Body of pancreas (tissue), 4 donors: Measurements from ENCODE around the gene CDH4. TPM values are rescaled to one million over a fixed set of nuclear protein-coding genes. Genes with fewer than 3 reads are reported as not detected.
A peak's percentile ranks its signal among the peaks of the same experiment; 100 is the strongest.

Experiments
- ATAC-seq: fragments of 150-250 bp; one replicate; pipeline ENCODE4 v1.9.1; 2016
- DNase-seq, 4 donors: peaks; one replicate each; pipeline ENCODE4 v3.0.0-alpha.2; 2019
- H3K27ac ChIP-seq, 4 donors: fragments of 200-600 bp; sonication (generic); 1 replicate in 3 of 4; 2 replicates in 1 of 4; pipeline versions ENCODE4 v1.5.1 to v1.6.1; 2016 to 2019; ENCODE audit warnings: mild to moderate bottlenecking in 1 of 4, mixed read lengths in 1 of 4, moderate library complexity in 1 of 4
- H3K27me3 ChIP-seq, 2 donors: fragments of 200-600 bp; sonication (generic); one replicate each; pipeline ENCODE4 v1.6.0; 2016; ENCODE audit warnings: mild to moderate bottlenecking in 1 of 2
- H3K36me3 ChIP-seq, 2 donors: fragments of 200-600 bp; sonication (generic); replicated peaks in 1 of 2; 2 replicates each; pipeline ENCODE4 v1.5.1; 2016; ENCODE audit warnings: low read depth in 2 of 2; ENCODE audit not compliant: insufficient read depth in 1 of 2
- H3K4me1 ChIP-seq: fragments of 200-600 bp; sonication (generic); one replicate; pipeline ENCODE4 v1.6.0; 2016
- H3K4me3 ChIP-seq, 2 donors: fragments of 200-600 bp; sonication (generic); 1 replicate in 1 of 2; 2 replicates in 1 of 2; pipeline ENCODE4 v1.5.1; 2016 to 2019
- H3K9me3 ChIP-seq, 3 donors: fragments of 200-600 bp; sonication (generic); 1 replicate in 2 of 3; 2 replicates in 1 of 3; pipeline ENCODE4 v1.5.1; 2016
- POLR2A ChIP-seq, 3 donors: fragments of 450-650 bp; IDR thresholded peaks; one replicate each; pipeline ENCODE4 v1.6.1; 2016; ENCODE audit warnings: antibody characterized with exemption in 3 of 3, mild to moderate bottlenecking in 2 of 3
- WGBS, 2 donors: methylation state at CpG; one replicate each; pipeline ENCODE4 v1.1.5; 2017; 5-methylcytosine and 5-hydroxymethylcytosine counted together
- intact Hi-C: fragments of 100-400 bp; cut with DNase I; formaldehyde crosslinking; loops from one replicate; pipeline ENCODE4 v1.15.1; 2023
- total RNA-seq, 2 donors: library from RNA; depleted of rRNA; stranded (reverse); fragments of >200 nt; gene quantifications; one replicate each; pipeline ENCODE4 v1.1.0, GENCODE V29; 2016
- TF ChIP-seq, protein P1 (sequence below), 7 experiments: fragments of 450-650 bp in 4 of 7; fragments of 200-600 bp in 3 of 7; sonication (generic) in 3 of 7; IDR thresholded peaks; one replicate each; pipeline ENCODE4 v1.5.1; 2016 to 2019; ENCODE audit warnings: antibody characterized with exemption in 7 of 7

The CDH4 gene
- total RNA-seq, 2 donors from 2014 or later = 0.33 to 0.52 TPM

DNA sequence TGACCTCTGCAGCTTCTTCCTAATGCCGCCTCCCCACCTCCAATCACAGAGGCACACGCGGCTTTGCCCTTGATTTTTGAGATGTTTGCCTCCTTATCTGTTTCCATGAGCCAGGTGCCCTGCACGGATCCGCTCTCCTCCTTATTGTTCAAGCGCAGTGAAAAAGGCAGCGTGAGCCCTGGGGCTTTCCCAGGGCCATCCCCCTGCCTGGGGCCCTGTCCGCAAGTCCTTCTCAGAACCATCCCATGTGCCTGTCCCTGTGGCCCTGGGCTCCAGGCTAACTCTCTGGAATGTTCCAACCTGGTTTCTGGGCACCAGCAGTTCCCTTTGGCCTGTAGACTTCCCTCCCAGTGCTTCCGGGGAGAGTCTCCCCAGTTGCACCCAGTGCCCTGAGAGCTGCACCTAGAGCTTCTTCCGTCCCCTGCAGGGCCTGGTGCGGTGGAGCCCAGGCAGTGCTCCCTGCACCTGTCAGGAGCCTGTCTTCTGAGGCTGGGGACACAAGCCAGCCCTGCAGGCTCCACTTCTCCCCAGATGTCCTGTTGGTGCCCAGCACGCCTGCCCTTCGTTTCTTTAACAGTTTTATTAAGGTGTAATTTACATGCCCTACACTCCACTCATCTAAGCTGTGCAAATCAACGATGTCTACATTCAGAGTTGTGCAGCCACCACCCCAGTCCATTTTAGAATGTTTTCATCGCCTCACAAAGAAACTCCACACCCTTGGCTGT is 330.3 kb downstream of the CDH4 start:
- H3K9me3 ChIP-seq = no peaks in the 10 kb centered on the region
- no peaks in the 10 kb centered on the region for H3K36me3 ChIP-seq
- H3K4me3 ChIP-seq = no peak overlapping the region
- peaks cover 9% of the 10 kb centered on the region for H3K4me1 ChIP-seq
- DNase-seq (no peak), ATAC-seq (no peak)
- no peaks in the 10 kb centered on the region for H3K27me3 ChIP-seq
- 62 to 71% methylated on average over 15 of the region's 15 CpGs for WGBS, 2 donors
- TF ChIP-seq, protein P1, sequence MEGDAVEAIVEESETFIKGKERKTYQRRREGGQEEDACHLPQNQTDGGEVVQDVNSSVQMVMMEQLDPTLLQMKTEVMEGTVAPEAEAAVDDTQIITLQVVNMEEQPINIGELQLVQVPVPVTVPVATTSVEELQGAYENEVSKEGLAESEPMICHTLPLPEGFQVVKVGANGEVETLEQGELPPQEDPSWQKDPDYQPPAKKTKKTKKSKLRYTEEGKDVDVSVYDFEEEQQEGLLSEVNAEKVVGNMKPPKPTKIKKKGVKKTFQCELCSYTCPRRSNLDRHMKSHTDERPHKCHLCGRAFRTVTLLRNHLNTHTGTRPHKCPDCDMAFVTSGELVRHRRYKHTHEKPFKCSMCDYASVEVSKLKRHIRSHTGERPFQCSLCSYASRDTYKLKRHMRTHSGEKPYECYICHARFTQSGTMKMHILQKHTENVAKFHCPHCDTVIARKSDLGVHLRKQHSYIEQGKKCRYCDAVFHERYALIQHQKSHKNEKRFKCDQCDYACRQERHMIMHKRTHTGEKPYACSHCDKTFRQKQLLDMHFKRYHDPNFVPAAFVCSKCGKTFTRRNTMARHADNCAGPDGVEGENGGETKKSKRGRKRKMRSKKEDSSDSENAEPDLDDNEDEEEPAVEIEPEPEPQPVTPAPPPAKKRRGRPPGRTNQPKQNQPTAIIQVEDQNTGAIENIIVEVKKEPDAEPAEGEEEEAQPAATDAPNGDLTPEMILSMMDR (IDR thresholded peaks at IDR 0.05) = no peak
- no peak for TF ChIP-seq POLR2A (IDR thresholded peaks at IDR 0.05)
- intact Hi-C loops = no loop called here
- H3K27ac ChIP-seq = no peak overlapping the region

DNA sequence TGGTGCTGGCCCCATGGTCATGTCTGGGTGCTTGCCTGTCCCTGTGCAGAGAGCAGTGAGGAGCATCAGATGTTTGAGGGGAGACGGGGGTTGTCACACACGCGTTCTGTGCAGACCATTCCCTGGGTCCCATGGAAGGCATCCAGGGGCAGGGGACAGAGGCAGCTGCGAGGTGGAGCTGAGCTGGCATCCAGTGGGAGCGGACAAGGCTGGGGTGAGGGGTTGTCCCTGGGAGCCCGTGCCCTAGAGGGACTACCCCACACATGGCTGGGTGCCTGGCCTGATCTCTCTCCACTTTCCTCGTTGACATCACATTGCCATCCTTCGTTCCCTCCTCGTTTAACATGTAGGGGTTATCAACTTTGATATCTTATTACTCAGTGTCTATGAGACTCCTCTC is 331.3 kb downstream of the CDH4 start:
- no peak overlapping the region for H3K4me3 ChIP-seq
- intact Hi-C loops = no loop called here
- no peaks in the 10 kb centered on the region for H3K9me3 ChIP-seq
- DNase-seq (no peak), ATAC-seq (no peak)
- H3K4me1 ChIP-seq = peaks cover 9% of the 10 kb centered on the region
- WGBS, 2 donors = 68 to 78% methylated on average over 8 to 9 of the region's 9 CpGs
- TF ChIP-seq, protein P1 (IDR thresholded peaks at IDR 0.05) = no peak
- TF ChIP-seq POLR2A (IDR thresholded peaks at IDR 0.05) = no peak
- H3K36me3 ChIP-seq = no peaks in the 10 kb centered on the region
- no peak overlapping the region for H3K27ac ChIP-seq
- no peaks in the 10 kb centered on the region for H3K27me3 ChIP-seq

GRCh38 chr20:61584851-61585250 is 332.8 kb downstream of the CDH4 start:
- WGBS, 2 donors = 10 to 30% methylated on average over 4 to 9 of the region's 10 CpGs
- H3K9me3 ChIP-seq = no peaks in the 10 kb centered on the region
- H3K27me3 ChIP-seq = no peaks in the 10 kb centered on the region
- no peak overlapping the region for H3K4me3 ChIP-seq
- peaks cover 9% of the 10 kb centered on the region for H3K4me1 ChIP-seq
- H3K27ac ChIP-seq = no peak overlapping the region
- DNase-seq (peak in 3 of 4 donors; percentile 43 to 71 (median 58)), ATAC-seq (peak; percentile 60)
- TF ChIP-seq, protein P1 (IDR thresholded peaks at IDR 0.05) = no peak
- no peak for TF ChIP-seq POLR2A (IDR thresholded peaks at IDR 0.05)
- intact Hi-C loops = no loop called here
- H3K36me3 ChIP-seq = no peaks in the 10 kb centered on the region

DNA sequence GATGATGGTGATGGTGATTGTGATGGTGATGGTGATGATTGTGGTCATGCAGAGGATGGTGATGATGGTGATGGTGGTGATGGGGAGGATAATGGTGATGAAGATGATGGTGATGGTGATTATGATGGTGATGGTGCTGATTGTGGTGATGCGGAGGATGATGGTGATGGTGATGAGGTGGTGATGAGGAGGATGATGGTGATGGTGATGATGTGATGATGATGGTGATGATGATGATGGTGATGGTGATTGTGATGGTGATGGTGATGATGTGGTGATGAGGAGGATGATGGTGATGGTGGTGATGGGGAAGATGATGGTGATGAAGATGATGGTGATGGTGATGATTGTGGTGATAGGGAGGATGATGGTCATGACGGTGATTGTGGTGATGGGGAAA is 333.7 kb downstream of the CDH4 start:
- WGBS, 2 donors = 87 to 88% methylated on average over 2 of the region's 2 CpGs
- Histone ChIP-seq H3K4me3 (no peak overlapping the region), H3K4me1 (peaks cover 9% of the 10 kb centered on the region), H3K36me3 (no peaks in the 10 kb centered on the region), H3K27me3 (peaks cover 0 to 4% of the 10 kb centered on the region in 2 donors), H3K9me3 (no peaks in the 10 kb centered on the region), H3K27ac (no peak overlapping the region)
- intact Hi-C loops = no loop called here
- TF ChIP-seq POLR2A (IDR thresholded peaks at IDR 0.05) = no peak
- TF ChIP-seq, protein P1 (IDR thresholded peaks at IDR 0.05) = no peak
- ATAC-seq (no peak), DNase-seq (no peak)

GRCh38 chr20:61587036-61587435 is 335.0 kb downstream of the CDH4 start:
- DNase-seq = no peak
- Histone ChIP-seq H3K9me3 (peaks cover 0 to 3% (median 0%) of the 10 kb centered on the region in 3 donors), H3K36me3 (no peaks in the 10 kb centered on the region), H3K27ac (no peak overlapping the region), H3K4me1 (peaks cover 9% of the 10 kb centered on the region), H3K27me3 (peaks cover 0 to 4% of the 10 kb centered on the region in 2 donors), H3K4me3 (no peak overlapping the region)
- intact Hi-C loops = no loop called here
- no peak for ATAC-seq
- no peak for TF ChIP-seq POLR2A (IDR thresholded peaks at IDR 0.05)
- TF ChIP-seq, protein P1 (IDR thresholded peaks at IDR 0.05) = no peak
- 58 to 72% methylated on average over 7 of the region's 7 CpGs for WGBS, 2 donors
